Lower leg skin (tissue), 4 donors: ENCODE data around the gene ANO1. TPM values are rescaled to one million over a fixed set of nuclear protein-coding genes. Genes with fewer than 3 reads are reported as not detected.

Experiments
- DNase-seq, 2 donors: peaks; one replicate each; pipeline ENCODE4 v3.0.0-alpha.2; 2019; ENCODE audit warnings: low spot score in 2 of 2
- H3K4me3 ChIP-seq: fragments of 200-600 bp; sonication (generic); 2 replicates; pipeline ENCODE4 v1.5.1; 2017; ENCODE audit warnings: mild to moderate bottlenecking, low read depth; ENCODE audit not compliant: poor library complexity, severe bottlenecking
- CTCF ChIP-seq, 3 donors: fragments of 450-650 bp; IDR thresholded peaks; one replicate each; pipeline ENCODE4 v1.5.1; 2016; ENCODE audit warnings: antibody characterized with exemption in 3 of 3, mild to moderate bottlenecking in 3 of 3, moderate library complexity in 2 of 3
- POLR2A ChIP-seq, 2 donors: fragments of 450-650 bp; IDR thresholded peaks; one replicate each; pipeline ENCODE4 v1.6.1; 2016 to 2017; ENCODE audit warnings: antibody characterized with exemption in 2 of 2, mild to moderate bottlenecking in 1 of 2, moderate library complexity in 1 of 2
- WGBS, 2 donors: methylation state at CpG; one replicate each; pipeline ENCODE4 v1.1.5; 2018; 5-methylcytosine and 5-hydroxymethylcytosine counted together
- intact Hi-C: fragments of 100-400 bp; cut with DNase I; formaldehyde crosslinking; loops from one replicate; pipeline ENCODE4 v1.15.0; 2023; ENCODE audit warnings: low total_unique reads
- total RNA-seq, 4 donors: library from RNA; depleted of rRNA; stranded (reverse); fragments of >200 nt; gene quantifications; one replicate each; pipeline ENCODE4 v1.1.0, GENCODE V29; 2016

The ANO1 gene
- total RNA-seq, 4 donors from 2014 or later: 55.1 to 106 (median 76.8) TPM

DNA sequence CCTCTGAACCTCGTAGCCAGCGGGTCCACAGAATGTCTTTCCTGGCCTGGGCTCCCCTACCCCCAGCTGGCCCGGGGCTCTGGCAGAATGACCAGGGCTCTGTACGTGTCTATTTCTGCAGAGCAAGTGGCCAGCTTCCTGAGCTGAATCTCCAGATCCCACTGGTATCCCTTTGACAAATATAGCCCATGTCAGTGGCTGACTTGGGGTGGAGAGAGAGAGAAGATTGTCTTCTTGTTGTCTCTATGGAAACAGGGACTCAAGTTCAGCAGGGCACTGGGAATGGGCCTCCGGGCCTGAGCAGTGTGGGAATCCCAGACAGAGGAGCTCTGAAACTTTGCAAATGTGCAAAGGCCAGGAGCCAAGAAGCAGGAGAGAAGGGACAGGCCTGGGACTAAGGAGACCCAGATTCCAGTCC, 33.9 kb downstream of the ANO1 start:
- intact Hi-C loops: no loop called here
- TF ChIP-seq POLR2A (IDR thresholded peaks at IDR 0.05) (no peak), CTCF (IDR thresholded peaks at IDR 0.05) (no peak)
- no peak overlapping the region for H3K4me3 ChIP-seq
- no peak for DNase-seq
- 41 to 63% methylated on average over 5 of the region's 5 CpGs for WGBS, 2 donors

GRCh38 chr11:70113801-70114200, 35.7 kb downstream of the ANO1 start:
- intact Hi-C loops: no loop called here
- 55 to 69% methylated on average over 5 of the region's 5 CpGs for WGBS, 2 donors
- no peak for TF ChIP-seq POLR2A (IDR thresholded peaks at IDR 0.05)
- no peak for TF ChIP-seq CTCF (IDR thresholded peaks at IDR 0.05)
- no peak for DNase-seq
- no peak overlapping the region for H3K4me3 ChIP-seq

DNA sequence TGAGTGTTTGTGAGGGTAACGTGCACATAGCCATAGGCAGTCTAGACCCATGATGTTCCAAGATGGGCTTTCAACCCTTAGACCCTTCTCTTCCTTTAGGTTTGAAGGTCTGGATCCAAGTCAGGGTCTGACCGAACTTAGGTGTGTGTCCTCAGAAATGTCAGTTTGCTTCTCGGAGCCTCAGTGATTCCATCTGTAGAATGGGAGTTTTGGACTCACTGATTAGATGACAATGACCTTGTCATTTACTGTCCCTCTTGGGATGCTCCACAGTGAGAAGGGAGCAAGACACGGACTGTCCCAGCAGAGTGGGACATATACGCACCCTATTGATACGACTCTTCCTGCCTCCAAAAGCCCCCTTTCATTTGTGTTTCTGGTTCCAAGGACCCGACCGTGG, 37.7 kb downstream of the ANO1 start:
- WGBS, 2 donors: 96% methylated on average over 8 of the region's 8 CpGs
- intact Hi-C loops: no loop called here

DNA sequence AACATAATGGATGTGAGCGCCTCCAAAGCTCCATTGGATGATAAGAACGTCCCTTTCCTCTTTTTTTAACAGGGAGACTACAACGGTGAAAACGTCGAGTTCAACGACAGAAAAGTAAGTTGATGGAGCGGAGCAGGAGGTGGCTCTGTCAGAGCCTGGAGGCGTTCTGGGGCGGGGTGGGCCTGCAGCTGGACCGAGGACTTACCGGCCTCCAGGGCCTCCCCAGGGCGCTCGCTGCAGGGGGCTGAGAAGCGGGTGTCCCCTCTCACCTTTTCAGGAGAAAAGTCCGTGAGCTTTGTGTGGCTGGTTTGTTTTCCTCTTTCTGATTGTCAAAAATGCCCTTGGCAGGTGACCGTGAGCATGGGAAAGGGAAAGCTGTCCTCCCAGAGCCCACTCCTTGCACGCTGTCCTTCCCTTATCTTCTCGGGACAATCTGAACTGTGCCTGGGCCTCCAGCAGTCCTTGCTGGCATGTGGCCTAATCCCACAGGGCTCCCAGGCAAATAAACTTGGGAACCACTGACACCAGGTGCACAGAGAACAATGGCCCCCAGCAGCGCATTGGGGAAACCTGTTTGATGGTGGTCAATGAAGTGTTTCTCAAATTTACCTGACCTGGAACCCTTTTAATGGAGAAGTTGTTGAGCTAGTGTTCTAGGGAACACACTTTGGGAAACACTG, 38.4 kb downstream of the ANO1 start:
- DNase-seq: no peak
- H3K4me3 ChIP-seq: no peak overlapping the region
- WGBS, 2 donors: 94 to 95% methylated on average over 19 of the region's 19 CpGs
- TF ChIP-seq CTCF (IDR thresholded peaks at IDR 0.05) (no peak), POLR2A (IDR thresholded peaks at IDR 0.05) (no peak)
- intact Hi-C loops: no loop called here

More for the DNA sequence above, 37.7 kb downstream of the ANO1 start:
- no peak for TF ChIP-seq CTCF (IDR thresholded peaks at IDR 0.05)
- TF ChIP-seq POLR2A (IDR thresholded peaks at IDR 0.05): no peak
- no peak overlapping the region for H3K4me3 ChIP-seq
- no peak for DNase-seq

- intact Hi-C loops: no loop called here
- no peak overlapping the region for H3K4me3 ChIP-seq
- TF ChIP-seq POLR2A (IDR thresholded peaks at IDR 0.05) (no peak), CTCF (IDR thresholded peaks at IDR 0.05) (no peak)
- 78 to 83% methylated on average over 7 of the region's 7 CpGs for WGBS, 2 donors
- no peak for DNase-seq
These were observed 39.5 kb downstream of the ANO1 start for GRCh38 chr11:70117567-70118145.
